CD4-positive, alpha-beta T cell treated with Interleukin-17A for 4 hours (primary cell): ENCODE data around the gene ADIG.
"Not testable (repeated sequence)": the region's sequence is repeated elsewhere in the genome, so short reads cannot be mapped to it uniquely, and the experiment has no call there.

Experiments used
- DNase-seq: peaks from one replicate; pipeline ENCODE4 v3.0.0-alpha.2; 2020; ENCODE audit warnings: mixed read lengths

Gene ADIG

GRCh38 chr20:38579219-38579910 lies 1.6 kb upstream of the ADIG start:
- DNase-seq = no peak

DNA sequence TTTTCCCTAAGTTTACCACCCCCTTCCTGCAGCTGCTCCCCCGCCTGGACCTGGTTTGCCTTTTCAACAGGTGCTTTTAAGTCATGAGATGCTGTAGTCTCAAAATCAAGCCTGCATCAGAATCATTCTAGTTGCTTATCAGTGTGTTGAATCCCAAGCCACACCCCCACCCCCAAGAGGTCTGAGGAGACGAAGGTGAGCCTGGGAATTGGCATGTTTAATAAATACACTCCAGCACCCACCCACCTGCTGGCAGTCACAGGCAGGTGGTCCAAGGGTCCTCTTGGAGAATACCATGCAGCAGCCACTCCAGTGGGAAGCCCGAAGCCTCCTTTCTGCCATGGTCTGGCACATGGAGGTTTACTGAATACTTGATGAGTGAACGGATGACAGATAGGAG lies 1.1 kb upstream of the ADIG start:
- DNase-seq = no peak

DNA sequence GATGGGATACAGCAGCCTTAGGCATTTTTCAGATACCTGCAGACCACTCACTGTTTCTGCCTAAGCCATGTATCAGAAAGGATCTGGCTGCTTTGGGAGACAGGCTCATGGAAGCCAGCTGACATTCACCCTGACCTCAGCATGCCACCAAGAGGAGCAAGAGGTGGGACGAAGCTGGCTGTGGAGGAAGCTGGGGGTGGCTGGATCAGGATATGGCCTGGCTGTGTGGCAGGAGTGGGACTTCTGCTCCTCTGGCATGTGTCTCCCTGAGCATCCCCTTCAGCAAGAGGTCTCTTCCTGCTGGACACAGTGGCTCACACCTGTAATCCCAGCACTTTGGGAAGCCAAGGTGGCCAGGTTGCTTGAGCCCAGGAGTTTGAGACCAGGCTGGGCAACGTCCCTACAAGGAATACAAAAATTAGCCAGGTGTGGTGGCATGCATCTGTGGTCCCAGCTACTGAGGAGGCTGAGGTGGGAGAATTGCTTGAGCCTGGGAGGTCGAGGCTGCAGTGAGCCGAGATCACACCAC lies 897 bp downstream of the ADIG start:
- DNase-seq = no peak

DNA sequence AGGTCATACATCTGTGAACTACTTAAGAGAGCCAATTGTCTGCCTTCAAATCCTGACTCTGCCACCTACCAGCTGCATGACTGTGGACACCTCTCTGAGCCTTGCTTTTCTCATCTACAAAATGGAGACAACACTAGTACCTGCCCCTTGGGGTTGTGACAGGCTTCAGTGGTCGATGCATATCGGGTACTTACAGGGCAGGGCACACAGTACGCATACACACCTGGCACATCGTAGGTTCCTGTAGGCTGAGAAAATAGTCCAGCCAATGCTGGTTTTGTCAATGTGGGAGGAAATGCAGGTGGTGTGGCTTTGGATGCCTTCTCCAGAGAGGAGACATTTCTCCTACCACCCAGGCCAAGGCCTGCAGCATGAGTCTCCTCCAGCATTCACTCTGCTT lies 2.3 kb downstream of the ADIG start:
- DNase-seq = no peak

GRCh38 chr20:38584099-38584763 lies 3.2 kb downstream of the ADIG start:
- DNase-seq = no peak

DNA sequence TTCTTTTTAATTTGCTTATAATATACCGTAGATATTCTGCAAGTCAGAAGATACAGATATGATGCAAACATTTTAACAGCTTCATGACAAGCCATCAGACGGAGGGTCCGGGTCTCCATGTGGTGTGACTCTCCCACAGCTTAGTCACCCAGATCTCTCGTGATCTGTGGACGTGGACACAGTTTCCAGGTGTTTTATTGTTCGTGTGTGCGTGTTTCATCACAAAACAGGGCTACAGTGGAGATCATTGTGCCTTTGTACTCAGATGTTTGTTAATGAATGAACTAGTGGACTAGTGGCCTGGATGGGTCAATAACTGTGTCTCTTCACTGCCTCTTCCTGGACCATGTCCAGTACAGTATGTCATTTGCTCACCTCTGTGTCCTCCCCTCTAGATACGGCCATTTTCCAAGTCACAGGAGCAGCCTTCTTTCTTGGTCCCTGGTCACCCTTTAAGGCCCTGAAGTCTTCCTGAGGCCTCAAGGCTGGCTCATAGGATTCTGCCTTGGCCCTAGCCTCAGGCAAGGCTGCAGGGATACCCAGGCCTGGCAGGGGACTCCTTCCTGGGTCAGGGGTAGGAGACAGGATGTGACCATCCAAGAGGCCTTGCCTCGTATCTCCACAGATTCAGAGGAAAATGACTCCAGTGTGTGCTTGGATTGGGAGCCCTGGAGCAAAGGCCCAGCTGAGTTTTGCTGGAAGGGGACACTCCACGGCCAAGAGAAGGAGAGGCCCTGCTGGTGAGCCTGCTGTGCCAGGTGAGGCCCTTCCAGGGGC lies 4.6 kb downstream of the ADIG start:
- no peak for DNase-seq

DNA sequence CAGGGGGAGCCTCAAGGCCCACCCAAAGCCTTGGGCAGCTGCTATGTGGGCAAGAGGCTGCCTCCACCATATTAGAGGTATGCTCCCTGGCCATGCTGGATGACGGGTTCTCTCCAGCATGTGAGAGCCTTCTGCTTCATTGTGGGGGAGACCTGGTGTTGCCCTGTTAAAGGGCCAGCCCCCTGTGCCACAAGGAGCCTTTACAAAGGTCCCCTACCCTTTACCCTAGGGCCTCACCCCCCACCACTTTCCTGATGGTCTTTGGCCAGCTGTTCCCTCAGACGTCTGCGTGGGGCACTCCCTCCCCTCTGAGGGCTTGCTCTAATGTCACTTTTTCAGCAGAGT lies 5.2 kb downstream of the ADIG start:
- no peak for DNase-seq

DNA sequence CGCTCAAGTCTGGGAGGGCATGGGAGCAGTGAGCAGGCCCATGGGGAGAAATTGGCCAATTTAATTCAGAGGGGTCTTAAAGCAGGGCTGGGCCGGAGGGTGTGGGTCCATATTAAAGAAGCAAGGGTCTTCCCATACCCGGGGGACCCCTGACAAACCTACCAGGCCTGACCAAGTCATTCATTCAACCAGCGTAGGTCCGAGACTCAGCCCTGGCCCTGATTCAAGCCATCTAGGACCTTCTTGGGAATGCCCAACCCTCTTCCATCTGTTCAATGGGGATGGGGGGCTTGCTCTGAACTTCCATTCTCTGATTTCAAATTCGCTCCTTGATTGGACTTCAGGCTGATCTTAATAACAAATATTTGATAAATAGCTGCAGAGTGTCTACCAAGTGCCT lies 7.3 kb downstream of the ADIG start:
- no peak for DNase-seq

DNA sequence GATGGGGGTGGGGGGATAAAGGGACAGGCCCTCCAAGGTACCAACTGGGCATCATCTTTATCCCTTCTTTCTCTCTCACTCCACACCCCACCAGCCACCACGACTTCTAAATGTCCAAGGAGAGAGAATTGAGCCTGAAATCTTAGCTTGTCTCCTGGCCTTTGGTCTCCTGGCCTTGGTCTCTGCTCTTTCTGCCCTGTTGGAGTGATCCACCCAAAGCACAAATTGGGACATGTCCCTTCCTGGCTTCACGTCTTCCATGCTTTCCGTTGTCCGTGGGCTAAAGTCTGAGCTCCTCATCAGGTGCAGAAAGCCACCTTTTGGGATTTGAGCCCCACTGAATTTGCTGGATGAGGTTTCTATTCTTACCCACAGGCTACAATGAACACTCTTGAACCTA lies 8.4 kb downstream of the ADIG start:
- DNase-seq = no peak

GRCh38 chr20:38589967-38590675 lies 9.1 kb downstream of the ADIG start:
- no peak for DNase-seq

DNA sequence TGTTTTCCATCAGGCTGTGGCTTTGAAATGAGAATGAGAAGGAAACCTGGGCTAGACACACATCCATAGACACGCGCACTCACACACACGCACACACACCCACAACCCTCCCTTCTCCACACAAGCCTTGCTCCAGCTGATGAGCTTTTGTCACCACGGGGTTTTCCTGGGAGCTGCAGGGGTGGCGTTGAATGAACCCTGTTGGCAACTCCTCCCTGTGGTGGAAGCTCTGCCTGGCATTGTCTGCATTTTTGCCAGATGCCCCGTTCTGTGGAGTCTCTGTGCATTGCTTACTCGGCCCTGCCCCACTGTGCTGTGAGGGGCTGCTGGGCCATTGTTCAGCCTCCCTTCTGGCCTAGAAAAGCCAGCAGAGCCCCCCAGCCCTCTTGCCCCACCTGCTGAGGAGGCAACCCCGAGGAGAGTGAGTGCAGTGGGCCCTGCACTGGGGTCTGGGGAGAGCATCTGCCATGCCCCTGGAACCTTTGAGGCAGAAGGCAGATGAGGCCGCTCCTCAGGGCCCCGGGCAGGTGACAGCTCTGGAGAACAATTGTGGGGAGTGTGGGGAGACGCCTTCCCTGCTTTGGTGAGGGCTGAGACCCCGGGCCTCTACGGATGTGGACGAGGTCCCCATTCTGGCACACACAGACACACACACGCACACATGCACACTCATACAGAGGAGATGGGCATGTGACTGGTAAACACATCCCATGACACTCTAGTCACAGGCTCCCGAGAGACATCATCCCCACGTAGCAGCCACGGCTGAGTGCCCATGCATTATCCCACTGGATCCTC lies 9.9 kb downstream of the ADIG start:
- DNase-seq = no peak

DNA sequence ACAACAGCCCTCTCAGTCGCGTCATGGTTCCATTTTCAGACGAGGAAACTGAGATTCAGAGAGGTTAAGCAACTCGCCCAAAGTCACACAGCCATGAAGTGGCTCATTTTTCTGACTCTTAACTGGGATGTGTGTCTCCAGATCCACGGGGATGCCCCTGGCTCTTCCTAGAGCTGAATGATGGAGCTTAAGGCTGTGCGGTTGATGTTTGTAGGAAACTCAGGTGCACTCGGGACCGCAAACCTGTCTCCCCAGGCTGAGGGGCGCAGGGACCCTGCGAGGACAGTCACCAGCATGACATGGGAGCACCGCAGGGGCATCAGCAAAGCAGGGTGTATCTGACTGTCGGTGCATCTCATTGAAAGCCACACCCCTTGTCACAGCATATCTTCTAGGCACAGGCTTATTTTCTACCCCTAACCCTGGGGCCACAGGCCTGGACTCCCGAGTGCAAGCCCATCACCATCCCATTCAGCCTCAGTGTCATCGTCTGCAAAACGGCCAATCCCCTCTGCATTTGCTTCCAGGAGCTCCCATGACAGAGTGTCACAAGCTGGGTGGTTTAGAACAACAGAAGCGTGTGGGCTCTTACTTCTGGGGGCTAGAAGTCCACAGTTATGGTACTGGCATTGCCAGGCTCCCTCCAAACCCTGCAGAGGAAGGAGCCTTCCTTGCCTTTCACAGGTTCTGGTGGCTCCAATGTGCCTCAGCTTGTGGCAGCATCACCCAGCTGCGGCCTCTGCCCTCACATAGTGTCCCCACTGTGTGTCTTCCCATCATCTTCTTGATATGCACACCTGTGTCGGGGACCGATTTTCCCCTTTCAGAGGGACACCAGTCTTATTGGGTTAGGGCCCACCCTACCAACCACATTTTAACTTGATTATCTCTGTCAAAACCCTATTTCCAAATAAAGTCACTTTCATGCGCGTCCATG lies 10.7 kb downstream of the ADIG start:
- DNase-seq = no peak

GRCh38 chr20:38592411-38592790 lies 11.4 kb downstream of the ADIG start:
- not testable (repeated sequence) for DNase-seq

DNA sequence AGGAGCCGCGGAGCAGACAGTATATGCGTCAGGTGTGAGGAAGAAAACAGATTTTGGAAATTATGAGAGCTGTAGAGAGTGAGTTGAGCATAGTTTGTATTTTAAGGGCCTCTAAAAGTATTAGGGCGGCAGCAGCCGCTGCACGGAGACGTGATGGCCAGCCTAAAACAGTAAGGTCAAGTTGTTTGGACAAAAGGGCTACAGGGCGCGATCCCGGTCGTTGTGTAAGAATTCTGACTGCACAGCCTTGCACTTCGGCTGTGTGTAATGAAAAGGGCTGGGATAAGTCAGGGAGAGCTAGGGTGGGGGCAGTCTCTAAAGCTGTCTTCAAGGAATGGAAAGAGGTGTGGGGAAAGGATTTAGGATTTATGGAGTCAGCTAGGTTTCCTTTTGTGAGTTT lies 13.3 kb downstream of the ADIG start:
- not testable (repeated sequence) for DNase-seq

DNA sequence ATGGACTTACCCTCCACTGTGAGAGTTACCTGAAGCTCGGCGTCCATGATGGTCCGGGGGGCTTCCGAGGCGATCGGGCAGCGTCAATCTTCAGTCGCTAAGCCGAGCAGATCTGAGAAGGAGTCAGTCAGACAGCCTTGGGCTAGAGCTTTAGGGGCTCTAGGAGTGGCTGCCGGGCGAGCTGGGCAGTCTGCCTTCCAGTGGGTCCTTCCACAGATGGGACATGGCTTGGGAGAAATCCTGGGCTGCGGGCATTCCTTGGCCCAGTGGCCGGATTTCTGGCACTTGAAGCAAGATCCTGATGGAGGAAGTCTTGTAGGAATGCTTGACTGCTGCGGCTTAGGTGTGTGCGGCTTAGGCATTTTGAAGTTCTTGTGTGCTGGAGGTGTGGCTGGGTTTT lies 14.9 kb downstream of the ADIG start:
- DNase-seq = not testable (repeated sequence)

DNA sequence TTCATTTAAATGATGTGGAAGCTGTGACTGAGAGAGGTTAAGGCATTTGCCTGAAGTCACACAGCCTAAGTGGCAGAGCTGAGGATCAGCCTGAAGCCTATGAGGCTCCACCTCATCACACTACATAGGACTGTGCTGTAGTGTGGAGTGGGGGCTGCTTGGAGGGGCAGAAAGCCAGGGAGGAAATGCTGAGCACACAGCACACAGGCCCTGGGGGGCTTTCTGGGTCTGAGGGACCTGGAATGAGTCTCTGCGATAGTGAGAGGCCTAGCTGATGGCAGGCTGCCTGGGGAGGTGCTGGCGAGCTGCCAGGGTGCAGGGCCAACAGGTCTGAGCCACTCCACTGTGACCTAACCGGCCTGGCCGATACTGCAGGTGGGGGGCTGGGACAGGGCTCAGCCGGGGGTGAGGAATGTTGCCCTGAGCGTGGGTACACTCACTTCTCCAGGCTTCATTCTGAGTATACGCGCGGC lies 18.4 kb downstream of the ADIG start:
- no peak for DNase-seq

DNA sequence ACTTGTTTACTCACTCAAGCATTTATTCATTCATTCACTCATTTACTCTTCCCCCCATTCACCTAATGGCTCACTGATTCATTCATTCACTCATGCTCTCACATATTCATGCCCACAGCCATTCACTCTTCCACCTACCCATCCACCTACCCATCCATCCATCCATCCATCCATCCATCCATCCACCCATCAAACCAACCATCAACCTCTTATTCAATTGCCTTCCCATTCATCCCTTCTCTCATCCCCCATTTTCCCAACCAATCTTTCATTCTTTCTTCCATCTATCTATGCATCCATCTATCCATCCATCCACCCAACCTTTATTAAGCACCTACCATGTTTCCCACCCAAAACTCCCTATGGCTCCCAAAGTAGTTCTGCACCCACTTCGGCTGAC lies 19.1 kb downstream of the ADIG start:
- no peak for DNase-seq

GRCh38 chr20:38601216-38602184 lies 20.5 kb downstream of the ADIG start, which contains the start of gene ARHGAP40:
Gene ARHGAP40, plus strand, starts transcription at chr20:38601809.
- DNase-seq = no peak

DNA sequence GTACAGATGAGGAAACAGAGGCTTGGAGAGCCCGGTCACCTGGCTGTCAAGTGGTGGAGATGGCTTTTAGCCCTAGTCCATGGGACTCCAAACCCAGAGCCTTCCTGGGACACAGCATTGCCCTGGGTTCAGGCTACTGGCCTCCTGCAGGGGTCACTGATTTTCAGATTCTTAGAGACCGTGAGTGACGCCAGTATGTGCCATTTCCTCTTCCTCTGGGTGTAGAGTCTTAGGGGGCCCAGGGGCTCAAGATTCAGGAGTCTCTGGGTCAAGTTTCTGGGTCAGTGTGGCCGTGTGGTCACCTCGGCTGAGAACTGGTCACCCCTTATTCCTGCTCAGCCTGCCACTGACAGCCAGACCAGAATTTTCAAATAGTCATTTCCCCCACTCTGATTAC lies 21.2 kb downstream of the ADIG start:
- DNase-seq = no peak

DNA sequence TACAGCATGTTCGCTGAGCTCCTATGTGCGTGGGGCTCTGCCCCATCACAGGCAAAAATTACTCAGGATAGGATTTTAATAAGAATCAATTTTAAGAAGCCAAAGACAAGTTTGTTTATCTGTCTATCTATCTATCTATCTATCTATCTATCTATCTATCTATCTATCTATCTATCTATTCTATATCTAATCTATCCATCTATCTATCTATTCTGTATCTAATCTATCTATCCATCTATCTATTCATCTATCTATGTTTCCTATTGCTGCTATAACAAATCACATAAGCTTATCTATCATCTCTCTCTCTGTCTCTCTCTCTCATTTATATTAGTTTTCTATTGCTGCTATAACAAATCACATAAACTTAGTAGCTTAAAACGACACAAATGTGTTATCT lies 22.3 kb downstream of the ADIG start:
- no peak for DNase-seq
